ENCODE results near the gene EGFLAM. TPM values are rescaled to one million over a fixed set of nuclear protein-coding genes. Genes with fewer than 3 reads are reported as not detected.

EGFLAM gene
- total and polyA plus RNA-seq, 2 experiments from 2014 or later = 0.24 to 1.9 TPM

GRCh38 chr5:38384396-38384795, 126.0 kb downstream of the EGFLAM start:
- Histone ChIP-seq H3K9me2 (ENCODE audit: insufficient read depth) (0 out of 2 replicates have a peak, but pooled peaks cover 5% of the 10 kb centered on the region), H3K4me1 (ENCODE audit: insufficient read depth) (peaks cover 22% of the 10 kb centered on the region), H4K20me1 (replicated peaks; ENCODE audit: insufficient read depth) (no peaks in the 10 kb centered on the region), H3K27me3 (ENCODE audit: insufficient read depth) (no peaks in the 10 kb centered on the region), H2AFZ (no peak overlapping the region), H3K79me2 (replicated peaks; ENCODE audit: insufficient read depth) (no peaks in the 10 kb centered on the region), H3K4me3 (no peak overlapping the region), H3K4me2 (no peak overlapping the region), H3K36me3 (ENCODE audit: insufficient read depth) (no peaks in the 10 kb centered on the region; the same call in 1 of the 2 replicates), H3F3A (replicated peaks; ENCODE audit: low read depth) (no peaks in the 10 kb centered on the region), H3K27ac (ENCODE audit: low read depth) (no peak overlapping the region)
- H3K4me1 Mint-ChIP-seq = peaks cover 31% of the 10 kb centered on the region
- H3K9me3 Mint-ChIP-seq = no peaks in the 10 kb centered on the region; the same call in 1 of the 3 replicates
- H3K4me3 Mint-ChIP-seq = no peak overlapping the region
- DNase-seq (ENCODE audit: low spot score) = peak; percentile 6
- H3K27me3 Mint-ChIP-seq (ENCODE audit: insufficient read depth, low read depth, poor library complexity) = no peaks in the 10 kb centered on the region
- ATAC-seq = no peak
- TF ChIP-seq ZNF462 (CRISPR knock-in tag; IDR thresholded peaks at IDR 0.05) = no peak
- no peaks in the 10 kb centered on the region for H3K36me3 Mint-ChIP-seq (ENCODE audit: low read depth)
- H3K27ac Mint-ChIP-seq = no peak overlapping the region

DNA sequence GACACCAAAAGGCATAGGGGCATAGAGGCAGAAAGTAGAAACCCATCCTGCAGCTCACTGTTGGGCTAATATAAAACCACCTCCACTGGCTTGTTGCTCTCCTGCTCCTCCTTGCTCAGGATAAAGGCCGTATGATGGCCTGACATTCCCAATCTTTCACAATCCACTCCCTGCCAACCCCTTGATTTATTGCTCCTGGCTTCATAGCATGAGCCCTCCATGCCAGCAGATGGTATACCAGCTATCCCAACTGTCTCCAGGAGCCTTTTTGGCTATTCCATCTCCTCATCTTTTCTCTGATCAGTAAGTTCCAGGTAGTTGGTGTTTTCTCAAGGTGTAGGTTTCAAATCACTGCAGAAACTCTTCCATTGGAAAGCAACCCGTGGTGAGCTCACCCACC, 128.8 kb downstream of the EGFLAM start:
- no peak overlapping the region for H3K27ac ChIP-seq (ENCODE audit: low read depth)
- H3K9me2 ChIP-seq (ENCODE audit: insufficient read depth) = 0 out of 2 replicates have a peak, but pooled peaks cover 5% of the 10 kb centered on the region
- Mint-ChIP-seq H3K4me1 (peaks cover 8% of the 10 kb centered on the region), H3K27ac (no peak overlapping the region), H3K36me3 (ENCODE audit: low read depth) (no peaks in the 10 kb centered on the region), H3K27me3 (ENCODE audit: insufficient read depth, low read depth, poor library complexity) (no peaks in the 10 kb centered on the region), H3K9me3 (peaks cover 2% of the 10 kb centered on the region; the same call in 2 of the 3 replicates), H3K4me3 (no peak overlapping the region)
- H3K4me1 ChIP-seq (ENCODE audit: insufficient read depth) = no peaks in the 10 kb centered on the region
- DNase-seq (ENCODE audit: low spot score) (no peak), ATAC-seq (no peak)
- no peaks in the 10 kb centered on the region for H3K27me3 ChIP-seq (ENCODE audit: insufficient read depth)
- no peak overlapping the region for H3K4me2 ChIP-seq
- no peaks in the 10 kb centered on the region for H4K20me1 ChIP-seq (replicated peaks; ENCODE audit: insufficient read depth)
- no peaks in the 10 kb centered on the region for H3K79me2 ChIP-seq (replicated peaks; ENCODE audit: insufficient read depth)
- H3F3A ChIP-seq (replicated peaks; ENCODE audit: low read depth) = no peaks in the 10 kb centered on the region
- H3K4me3 ChIP-seq = no peak overlapping the region
- H3K36me3 ChIP-seq (ENCODE audit: insufficient read depth) = no peaks in the 10 kb centered on the region; the same call in 1 of the 2 replicates
- 0 out of 2 replicates have a peak overlapping the region, but pooled peaks have one; percentile 26 for H2AFZ ChIP-seq
- TF ChIP-seq ZNF462 (CRISPR knock-in tag; IDR thresholded peaks at IDR 0.05) (no peak), EZH2 (IDR thresholded peaks at IDR 0.05; ENCODE audit: low read depth, unreplicated experiment) (no peak)
- TF ChIP-seq, protein P1, sequence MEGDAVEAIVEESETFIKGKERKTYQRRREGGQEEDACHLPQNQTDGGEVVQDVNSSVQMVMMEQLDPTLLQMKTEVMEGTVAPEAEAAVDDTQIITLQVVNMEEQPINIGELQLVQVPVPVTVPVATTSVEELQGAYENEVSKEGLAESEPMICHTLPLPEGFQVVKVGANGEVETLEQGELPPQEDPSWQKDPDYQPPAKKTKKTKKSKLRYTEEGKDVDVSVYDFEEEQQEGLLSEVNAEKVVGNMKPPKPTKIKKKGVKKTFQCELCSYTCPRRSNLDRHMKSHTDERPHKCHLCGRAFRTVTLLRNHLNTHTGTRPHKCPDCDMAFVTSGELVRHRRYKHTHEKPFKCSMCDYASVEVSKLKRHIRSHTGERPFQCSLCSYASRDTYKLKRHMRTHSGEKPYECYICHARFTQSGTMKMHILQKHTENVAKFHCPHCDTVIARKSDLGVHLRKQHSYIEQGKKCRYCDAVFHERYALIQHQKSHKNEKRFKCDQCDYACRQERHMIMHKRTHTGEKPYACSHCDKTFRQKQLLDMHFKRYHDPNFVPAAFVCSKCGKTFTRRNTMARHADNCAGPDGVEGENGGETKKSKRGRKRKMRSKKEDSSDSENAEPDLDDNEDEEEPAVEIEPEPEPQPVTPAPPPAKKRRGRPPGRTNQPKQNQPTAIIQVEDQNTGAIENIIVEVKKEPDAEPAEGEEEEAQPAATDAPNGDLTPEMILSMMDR (conservative IDR thresholded peaks at IDR 0.05; ENCODE audit: low read depth in 2 of 2) = no peak

Data from GM23338 (cell line).